ENCODE measurements around the gene CCDC154.

DNA sequence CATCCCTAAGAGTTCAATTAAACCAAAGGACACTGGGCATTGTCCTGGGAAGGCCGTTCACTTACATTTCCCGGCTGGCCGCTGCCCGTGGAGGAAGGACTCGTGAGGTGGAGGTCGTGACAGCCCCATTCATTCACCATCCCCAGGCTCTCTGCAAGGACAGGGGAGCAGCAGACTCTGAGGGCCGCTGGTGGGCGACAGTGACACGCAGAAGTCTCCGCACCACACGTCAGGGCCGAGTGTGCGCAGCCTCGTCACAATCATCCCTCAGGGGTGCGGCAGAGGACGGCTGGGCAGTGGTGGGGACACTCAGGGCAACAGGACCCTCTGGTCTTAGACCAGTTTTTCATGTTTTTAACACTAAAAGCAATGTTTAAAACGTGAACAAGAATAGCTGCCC is 51.5 kb downstream of the CCDC154 start:
- TF ChIP-seq, protein P1, sequence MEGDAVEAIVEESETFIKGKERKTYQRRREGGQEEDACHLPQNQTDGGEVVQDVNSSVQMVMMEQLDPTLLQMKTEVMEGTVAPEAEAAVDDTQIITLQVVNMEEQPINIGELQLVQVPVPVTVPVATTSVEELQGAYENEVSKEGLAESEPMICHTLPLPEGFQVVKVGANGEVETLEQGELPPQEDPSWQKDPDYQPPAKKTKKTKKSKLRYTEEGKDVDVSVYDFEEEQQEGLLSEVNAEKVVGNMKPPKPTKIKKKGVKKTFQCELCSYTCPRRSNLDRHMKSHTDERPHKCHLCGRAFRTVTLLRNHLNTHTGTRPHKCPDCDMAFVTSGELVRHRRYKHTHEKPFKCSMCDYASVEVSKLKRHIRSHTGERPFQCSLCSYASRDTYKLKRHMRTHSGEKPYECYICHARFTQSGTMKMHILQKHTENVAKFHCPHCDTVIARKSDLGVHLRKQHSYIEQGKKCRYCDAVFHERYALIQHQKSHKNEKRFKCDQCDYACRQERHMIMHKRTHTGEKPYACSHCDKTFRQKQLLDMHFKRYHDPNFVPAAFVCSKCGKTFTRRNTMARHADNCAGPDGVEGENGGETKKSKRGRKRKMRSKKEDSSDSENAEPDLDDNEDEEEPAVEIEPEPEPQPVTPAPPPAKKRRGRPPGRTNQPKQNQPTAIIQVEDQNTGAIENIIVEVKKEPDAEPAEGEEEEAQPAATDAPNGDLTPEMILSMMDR (IDR thresholded peaks at IDR 0.05) = no peak
- no peak for TF ChIP-seq EP300 (IDR thresholded peaks at IDR 0.05)

Data from esophagus muscularis mucosa (tissue), 3 donors.